ENCODE results near the gene BGN. TPM values are rescaled to one million over a fixed set of nuclear protein-coding genes. Genes with fewer than 3 reads are reported as not detected.

Gene BGN
- total RNA-seq, 2 experiments from 2014 or later = not detected

- no peak overlapping the region for H3K27ac Mint-ChIP-seq
- H3K4me3 Mint-ChIP-seq = no peak overlapping the region
- H3K36me3 Mint-ChIP-seq = no peaks in the 10 kb centered on the region
- DNase-seq = no peak
- H3K4me1 Mint-ChIP-seq (ENCODE audit: low read depth) = peaks cover 2% of the 10 kb centered on the region
- ChIA-PET POLR2A (no interaction called here), CTCF (no interaction called here)
- intact Hi-C loops (cut with micrococcal nuclease) = loop anchor here (10.0 kb wide), 2 partner anchors 319 to 459 kb away; partner anchors contain the start of genes IDH3G, NAA10 and SSR4
- H3K9me3 Mint-ChIP-seq = no peaks in the 10 kb centered on the region
- no peaks in the 10 kb centered on the region for H3K27me3 Mint-ChIP-seq
Observed at GRCh38 chrX:153475751-153476281, 19.0 kb upstream of the BGN start.

- Mint-ChIP-seq H3K9me3 (no peaks in the 10 kb centered on the region), H3K27ac (no peak overlapping the region), H3K4me3 (no peak overlapping the region), H3K4me1 (ENCODE audit: low read depth) (peaks cover 2% of the 10 kb centered on the region), H3K36me3 (no peaks in the 10 kb centered on the region), H3K27me3 (no peaks in the 10 kb centered on the region)
- DNase-seq = no peak
- CTCF ChIA-PET = no interaction called here
- POLR2A ChIA-PET = no interaction called here
- intact Hi-C loops (cut with micrococcal nuclease) = loop anchor here (10.0 kb wide), 2 partner anchors 318 to 458 kb away; partner anchors contain the start of genes IDH3G, NAA10 and SSR4
Observed at GRCh38 chrX:153476666-153477363, 18.0 kb upstream of the BGN start.

GRCh38 chrX:153477364-153477857 lies 17.4 kb upstream of the BGN start:
- POLR2A ChIA-PET = no interaction called here
- intact Hi-C loops (cut with micrococcal nuclease) = loop anchor here (10.0 kb wide), 2 partner anchors 317 to 457 kb away; partner anchors contain the start of genes IDH3G, NAA10 and SSR4
- Mint-ChIP-seq H3K4me3 (no peak overlapping the region), H3K27me3 (no peaks in the 10 kb centered on the region), H3K27ac (no peak overlapping the region), H3K36me3 (no peaks in the 10 kb centered on the region), H3K4me1 (ENCODE audit: low read depth) (peaks cover 2% of the 10 kb centered on the region), H3K9me3 (no peaks in the 10 kb centered on the region)
- no peak for DNase-seq
- CTCF ChIA-PET = no interaction called here

- ChIA-PET POLR2A (no interaction called here), CTCF (no interaction called here)
- peaks cover 2% of the 10 kb centered on the region for H3K4me1 Mint-ChIP-seq (ENCODE audit: low read depth)
- intact Hi-C loops (cut with micrococcal nuclease) = loop anchor here (10.0 kb wide), 2 partner anchors 317 to 457 kb away; partner anchors contain the start of genes IDH3G, NAA10 and SSR4
- H3K36me3 Mint-ChIP-seq = no peaks in the 10 kb centered on the region
- H3K9me3 Mint-ChIP-seq = no peaks in the 10 kb centered on the region
- no peak for DNase-seq
- no peaks in the 10 kb centered on the region for H3K27me3 Mint-ChIP-seq
- no peak overlapping the region for H3K27ac Mint-ChIP-seq
- H3K4me3 Mint-ChIP-seq = no peak overlapping the region
Observed at GRCh38 chrX:153477901-153478300, 16.9 kb upstream of the BGN start.

- intact Hi-C loops (cut with micrococcal nuclease) = loop anchor here (10.0 kb wide), 2 partner anchors 316 to 456 kb away; partner anchors contain the start of genes IDH3G, NAA10 and SSR4
- Mint-ChIP-seq H3K4me3 (no peak overlapping the region), H3K9me3 (no peaks in the 10 kb centered on the region), H3K27ac (no peak overlapping the region), H3K4me1 (ENCODE audit: low read depth) (peaks cover 2% of the 10 kb centered on the region), H3K36me3 (no peaks in the 10 kb centered on the region), H3K27me3 (no peaks in the 10 kb centered on the region)
- DNase-seq = no peak
- CTCF ChIA-PET = no interaction called here
- POLR2A ChIA-PET = no interaction called here
Observed at GRCh38 chrX:153478746-153479145, 16.0 kb upstream of the BGN start.

GRCh38 chrX:153481043-153481442 lies 13.7 kb upstream of the BGN start:
- Mint-ChIP-seq H3K9me3 (no peaks in the 10 kb centered on the region), H3K4me3 (no peak overlapping the region), H3K27me3 (no peaks in the 10 kb centered on the region), H3K4me1 (ENCODE audit: low read depth) (no peaks in the 10 kb centered on the region), H3K36me3 (no peaks in the 10 kb centered on the region), H3K27ac (no peak overlapping the region)
- no peak for DNase-seq
- ChIA-PET CTCF (no interaction called here), POLR2A (no interaction called here)
- intact Hi-C loops (cut with micrococcal nuclease) = no loop called here

- CTCF ChIA-PET = no interaction called here
- H3K4me3 Mint-ChIP-seq = no peak overlapping the region
- no peak for DNase-seq
Observed at GRCh38 chrX:153482376-153483015, 12.3 kb upstream of the BGN start.

GRCh38 chrX:153485396-153486080 lies 9.2 kb upstream of the BGN start:
- POLR2A ChIA-PET = no interaction called here
- CTCF ChIA-PET = no interaction called here
- no peaks in the 10 kb centered on the region for H3K9me3 Mint-ChIP-seq
- H3K27ac Mint-ChIP-seq = no peak overlapping the region
- no peaks in the 10 kb centered on the region for H3K27me3 Mint-ChIP-seq
- intact Hi-C loops (cut with micrococcal nuclease) = no loop called here
- no peak for DNase-seq
- H3K36me3 Mint-ChIP-seq = no peaks in the 10 kb centered on the region
- H3K4me1 Mint-ChIP-seq (ENCODE audit: low read depth) = no peaks in the 10 kb centered on the region
- no peak overlapping the region for H3K4me3 Mint-ChIP-seq

More at GRCh38 chrX:153482376-153483015, 12.3 kb upstream of the BGN start:
- Mint-ChIP-seq H3K9me3 (no peaks in the 10 kb centered on the region), H3K4me1 (ENCODE audit: low read depth) (no peaks in the 10 kb centered on the region), H3K27me3 (no peaks in the 10 kb centered on the region), H3K36me3 (no peaks in the 10 kb centered on the region), H3K27ac (no peak overlapping the region)
- POLR2A ChIA-PET = no interaction called here
- intact Hi-C loops (cut with micrococcal nuclease) = no loop called here

- H3K27ac Mint-ChIP-seq = no peak overlapping the region
Observed at GRCh38 chrX:153486171-153486570, 8.6 kb upstream of the BGN start.

GRCh38 chrX:153487590-153488071 lies 7.1 kb upstream of the BGN start:
- Mint-ChIP-seq H3K27ac (no peak overlapping the region), H3K4me3 (no peak overlapping the region), H3K27me3 (no peaks in the 10 kb centered on the region), H3K9me3 (no peaks in the 10 kb centered on the region), H3K36me3 (no peaks in the 10 kb centered on the region), H3K4me1 (ENCODE audit: low read depth) (no peaks in the 10 kb centered on the region)
- ChIA-PET CTCF (no interaction called here), POLR2A (no interaction called here)
- intact Hi-C loops (cut with micrococcal nuclease) = no loop called here
- no peak for DNase-seq

More at GRCh38 chrX:153486171-153486570, 8.6 kb upstream of the BGN start:
- no peaks in the 10 kb centered on the region for H3K36me3 Mint-ChIP-seq
- DNase-seq = no peak
- no peaks in the 10 kb centered on the region for H3K4me1 Mint-ChIP-seq (ENCODE audit: low read depth)
- H3K27me3 Mint-ChIP-seq = no peaks in the 10 kb centered on the region
- no peaks in the 10 kb centered on the region for H3K9me3 Mint-ChIP-seq
- H3K4me3 Mint-ChIP-seq = no peak overlapping the region
- ChIA-PET POLR2A (no interaction called here), CTCF (no interaction called here)
- intact Hi-C loops (cut with micrococcal nuclease) = no loop called here

- Mint-ChIP-seq H3K4me1 (ENCODE audit: low read depth) (no peaks in the 10 kb centered on the region), H3K9me3 (no peaks in the 10 kb centered on the region), H3K4me3 (no peak overlapping the region), H3K27me3 (no peaks in the 10 kb centered on the region), H3K36me3 (no peaks in the 10 kb centered on the region), H3K27ac (no peak overlapping the region)
- no peak for DNase-seq
- CTCF ChIA-PET = no interaction called here
- intact Hi-C loops (cut with micrococcal nuclease) = no loop called here
- POLR2A ChIA-PET = no interaction called here
Observed at GRCh38 chrX:153488231-153488914, 6.4 kb upstream of the BGN start.
